ENCODE data around the gene POC1B.

POC1B gene

GRCh38 chr12:89389755-89390661 lies 135.8 kb downstream of the POC1B start:
- no peak for DNase-seq (ENCODE audit: low read depth)

GRCh38 chr12:89386138-89386537 lies 139.7 kb downstream of the POC1B start:
- DNase-seq (ENCODE audit: low read depth) = no peak

GRCh38 chr12:89384807-89385206 lies 141.0 kb downstream of the POC1B start:
- DNase-seq (ENCODE audit: low read depth) = no peak

GRCh38 chr12:89384050-89384758 lies 141.6 kb downstream of the POC1B start:
- DNase-seq (ENCODE audit: low read depth) = no peak

- DNase-seq (ENCODE audit: low read depth) = no peak
Observed at GRCh38 chr12:89383235-89384049, 142.4 kb downstream of the POC1B start.

- DNase-seq (ENCODE audit: low read depth) = no peak
Observed at GRCh38 chr12:89382328-89382727, 143.5 kb downstream of the POC1B start.

GRCh38 chr12:89379839-89380467 lies 145.9 kb downstream of the POC1B start:
- DNase-seq (ENCODE audit: low read depth) = no peak

- DNase-seq (ENCODE audit: low read depth) = no peak
Observed at GRCh38 chr12:89379148-89379838, 146.6 kb downstream of the POC1B start.

GRCh38 chr12:89376844-89377243 lies 149.0 kb downstream of the POC1B start:
- no peak for DNase-seq (ENCODE audit: low read depth)

- DNase-seq (ENCODE audit: low read depth) = no peak
Observed at GRCh38 chr12:89376202-89376529, 149.7 kb downstream of the POC1B start.

GRCh38 chr12:89373763-89374572 lies 151.9 kb downstream of the POC1B start:
- no peak for DNase-seq (ENCODE audit: low read depth)

GRCh38 chr12:89372584-89373370 lies 153.1 kb downstream of the POC1B start:
- DNase-seq (ENCODE audit: low read depth) = no peak

- no peak for DNase-seq (ENCODE audit: low read depth)
Observed at GRCh38 chr12:89370850-89371249, 155.0 kb downstream of the POC1B start.

- DNase-seq (ENCODE audit: low read depth) = no peak
Observed at GRCh38 chr12:89370421-89370831, 155.4 kb downstream of the POC1B start.

Measured in activated T-cell treated with anti-CD3 and anti-CD28 coated beads for 1 hour (primary cell).